ENCODE data around the gene MYADML2. TPM values are rescaled to one million over a fixed set of nuclear protein-coding genes. Genes with fewer than 3 reads are reported as not detected.
"Not testable (repeated sequence)": the region's sequence is repeated elsewhere in the genome, so short reads cannot be mapped to it uniquely, and the experiment has no call there.

The MYADML2 gene
- total RNA-seq, 4 donors from 2014 or later: not detected

DNA sequence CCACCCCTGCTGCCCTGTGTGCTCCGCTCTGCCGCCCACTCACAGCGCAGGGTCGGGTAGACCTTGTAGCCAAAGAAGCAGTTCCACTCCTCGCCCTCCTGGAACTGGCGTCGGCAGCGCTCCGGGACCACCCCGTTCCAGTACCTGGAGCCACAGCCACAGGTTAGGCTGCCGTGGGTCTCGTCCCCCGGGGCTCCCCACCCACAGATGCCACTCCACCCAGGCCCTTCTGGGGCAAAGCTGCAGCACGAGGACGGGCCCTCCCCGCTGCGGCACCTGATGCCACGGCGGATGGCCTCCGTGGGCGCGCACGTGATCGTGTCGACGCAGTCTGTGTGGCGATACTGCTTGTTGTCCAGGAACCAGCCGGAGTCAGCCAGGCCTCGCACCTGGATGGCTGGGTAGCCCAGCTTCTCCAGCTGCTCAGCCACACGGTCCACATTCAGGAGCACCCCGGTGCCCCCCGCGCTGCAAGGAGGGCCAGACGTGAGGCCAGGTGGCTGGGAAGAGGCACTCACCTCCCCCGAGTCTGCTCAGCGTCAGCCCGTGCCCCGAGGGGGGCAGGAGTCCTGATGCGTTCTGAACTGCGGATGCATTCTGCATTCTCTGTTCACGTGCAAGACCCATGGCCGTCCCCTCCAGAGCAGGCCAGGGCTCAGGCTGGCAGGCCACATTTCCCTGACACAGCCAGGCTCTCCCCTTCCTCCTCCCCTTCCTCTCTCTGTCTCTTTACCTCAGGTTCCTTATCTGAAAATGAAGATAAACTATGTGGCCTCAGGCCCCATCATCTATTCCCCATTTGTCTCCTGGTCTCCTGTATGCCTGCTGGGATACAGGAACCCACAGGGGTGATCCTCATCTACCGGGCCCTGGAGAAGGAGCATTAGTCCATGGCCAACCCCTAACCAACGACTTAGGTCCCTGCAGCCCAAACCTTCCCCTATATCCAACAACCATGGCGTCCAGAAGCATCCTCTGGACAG is 9.9 kb upstream of the MYADML2 start:
- no peaks in the 10 kb centered on the region for H3K9me3 ChIP-seq
- H3K4me3 ChIP-seq: no peak overlapping the region
- intact Hi-C loops (cut with DNase I): loop anchor here (10.0 kb wide), 1 partner anchor 198 kb away; no protein-coding TSS in a partner anchor
- H3K4me1 ChIP-seq: peaks cover 12 to 38% (median 29%) of the 10 kb centered on the region in 3 donors
- H3K36me3 ChIP-seq: no peaks in the 10 kb centered on the region
- DNase-seq: no peak
- WGBS, 2 donors: 61 to 72% methylated on average over 5 to 12 of the region's 45 CpGs
- no peak for TF ChIP-seq CTCF (IDR thresholded peaks at IDR 0.05)
- TF ChIP-seq POLR2A (IDR thresholded peaks at IDR 0.05): no peak
- peaks cover 13 to 88% (median 17%) of the 10 kb centered on the region in 4 donors for H3K27me3 ChIP-seq
- H3K27ac ChIP-seq: no peak overlapping the region

GRCh38 chr17:81955756-81956544 is 8.9 kb upstream of the MYADML2 start:
- intact Hi-C loops (cut with DNase I): loop anchor here (10.0 kb wide), 1 partner anchor 199 kb away; no protein-coding TSS in a partner anchor
- H3K27ac ChIP-seq: no peak overlapping the region
- peaks cover 12 to 29% (median 19%) of the 10 kb centered on the region in 3 donors for H3K4me1 ChIP-seq
- H3K4me3 ChIP-seq: no peak overlapping the region
- WGBS, 2 donors: 75 to 82% methylated on average over 2 to 10 of the region's 13 CpGs
- DNase-seq: no peak
- no peak for TF ChIP-seq POLR2A (IDR thresholded peaks at IDR 0.05)
- no peak for TF ChIP-seq CTCF (IDR thresholded peaks at IDR 0.05)
- H3K27me3 ChIP-seq: peaks cover 8 to 78% (median 15%) of the 10 kb centered on the region in 4 donors
- no peaks in the 10 kb centered on the region for H3K9me3 ChIP-seq
- H3K36me3 ChIP-seq: no peaks in the 10 kb centered on the region

GRCh38 chr17:81955058-81955681 is 8.1 kb upstream of the MYADML2 start:
- intact Hi-C loops (cut with DNase I): loop anchor here (10.0 kb wide), 1 partner anchor 200 kb away; no protein-coding TSS in a partner anchor
- TF ChIP-seq CTCF (IDR thresholded peaks at IDR 0.05) (no peak), POLR2A (IDR thresholded peaks at IDR 0.05) (no peak)
- H3K9me3 ChIP-seq: no peaks in the 10 kb centered on the region
- peaks cover 3 to 71% (median 10%) of the 10 kb centered on the region in 4 donors for H3K27me3 ChIP-seq
- peaks cover 7 to 21% (median 11%) of the 10 kb centered on the region in 3 donors for H3K4me1 ChIP-seq
- H3K27ac ChIP-seq: no peak overlapping the region
- H3K36me3 ChIP-seq: no peaks in the 10 kb centered on the region
- DNase-seq: no peak
- H3K4me3 ChIP-seq: no peak overlapping the region
- 68 to 78% methylated on average over 5 to 10 of the region's 26 CpGs for WGBS, 2 donors

DNA sequence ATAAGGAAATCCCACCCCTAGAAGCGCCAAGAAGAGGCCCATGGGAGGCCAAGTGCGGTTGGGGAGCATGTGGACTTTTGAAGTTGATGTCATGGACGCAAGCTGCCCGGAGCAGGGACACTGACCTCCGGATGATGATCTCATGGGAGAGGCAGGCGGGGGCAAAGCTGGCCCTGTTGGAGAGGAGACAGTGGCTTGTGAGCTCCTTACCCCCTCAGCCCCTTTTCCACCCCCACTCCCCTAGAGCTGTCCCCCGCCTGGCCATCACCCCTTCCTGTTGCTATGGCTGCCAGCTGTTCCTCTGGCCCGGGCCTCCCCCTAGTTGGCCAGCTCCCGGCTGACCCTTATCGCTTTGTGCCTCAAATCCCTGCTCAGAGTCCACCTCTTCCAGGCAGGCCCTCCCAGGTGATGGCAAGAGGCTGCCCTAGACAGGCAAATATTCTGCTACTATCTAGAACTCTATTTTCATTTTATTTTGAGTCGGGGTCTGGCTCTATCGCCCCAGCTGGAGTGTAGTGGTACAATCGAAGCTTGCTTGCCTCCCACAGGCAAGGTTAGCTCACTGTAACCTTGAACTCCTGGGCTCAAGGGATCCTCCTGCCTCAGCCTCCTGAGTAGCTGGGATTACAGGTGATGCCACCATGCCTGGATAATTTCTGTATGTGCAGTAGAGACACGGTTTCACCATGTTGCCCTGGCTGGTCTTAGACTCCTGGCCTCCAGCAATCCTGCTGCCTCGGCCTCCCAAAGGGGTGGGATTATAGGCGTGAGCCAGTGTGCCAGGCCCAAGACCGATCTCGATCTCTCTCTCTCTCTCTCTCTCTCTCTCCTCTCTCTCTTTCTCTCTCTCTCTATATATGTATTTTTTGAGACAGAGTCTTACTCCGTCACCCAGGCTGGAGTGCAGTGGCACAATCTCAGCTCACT is 7.4 kb upstream of the MYADML2 start:
- peaks cover 0 to 63% (median 7%) of the 10 kb centered on the region in 4 donors for H3K27me3 ChIP-seq
- TF ChIP-seq CTCF (IDR thresholded peaks at IDR 0.05) (no peak), POLR2A (IDR thresholded peaks at IDR 0.05) (no peak)
- WGBS, 2 donors: 83 to 86% methylated on average over 12 to 17 of the region's 19 CpGs

DNA sequence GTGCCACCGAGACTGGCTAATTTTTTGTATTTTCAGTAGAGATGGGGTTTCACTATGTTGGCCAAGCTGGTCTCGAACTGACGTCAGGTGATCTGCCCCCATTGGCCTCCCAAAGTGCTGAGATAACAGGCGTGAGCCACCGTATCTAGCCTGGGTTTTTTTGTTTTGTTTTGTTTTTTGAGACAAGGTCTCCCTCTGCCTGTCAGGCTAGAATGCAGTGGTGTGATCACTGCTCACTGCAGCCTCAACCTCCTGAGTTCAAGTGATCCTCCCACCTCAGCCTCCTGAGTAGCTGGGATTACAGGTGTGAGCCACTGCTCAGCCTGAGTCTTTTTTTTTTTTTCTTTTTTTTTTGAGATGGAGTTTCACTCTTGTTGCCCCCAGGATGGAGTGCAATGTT is 6.4 kb upstream of the MYADML2 start:
- H3K27ac ChIP-seq, DNase-seq, H3K4me3 ChIP-seq, H3K9me3 ChIP-seq, H3K36me3 ChIP-seq, H3K4me1 ChIP-seq: not testable (repeated sequence)
- peaks cover 0 to 53% (median 0%) of the 10 kb centered on the region in 4 donors for H3K27me3 ChIP-seq
- intact Hi-C loops (cut with DNase I): loop anchor here (10.0 kb wide), 1 partner anchor 201 kb away; no protein-coding TSS in a partner anchor
- 64 to 67% methylated on average over 4 to 5 of the region's 5 CpGs for WGBS, 2 donors

More for the DNA sequence above, 7.4 kb upstream of the MYADML2 start:
- Histone ChIP-seq H3K4me1 (peaks cover 4 to 13% (median 4%) of the 10 kb centered on the region in 3 donors), H3K36me3 (no peaks in the 10 kb centered on the region), H3K27ac (no peak overlapping the region), H3K9me3 (no peaks in the 10 kb centered on the region), H3K4me3 (no peak overlapping the region)
- intact Hi-C loops (cut with DNase I): loop anchor here (10.0 kb wide), 1 partner anchor 200 kb away; no protein-coding TSS in a partner anchor
- no peak for DNase-seq
